ACHN (cell line): ENCODE measurements around the gene NFAM1.
A peak's percentile ranks its signal among the peaks of the same experiment; 100 is the strongest.

Source experiments
- DNase-seq: peaks from one replicate; pipeline ENCODE4 v3.0.0-alpha.2; 2015
- in situ Hi-C: cut with HindIII; loops from 2 replicates; pipeline ENCODE4 v1.10.0; 2017; ENCODE audit warnings: low sequenced_read_pairs, low pct_ligation_motif_present, low pct_unique_long_range_greater_than_20kb

The NFAM1 gene, protein sequence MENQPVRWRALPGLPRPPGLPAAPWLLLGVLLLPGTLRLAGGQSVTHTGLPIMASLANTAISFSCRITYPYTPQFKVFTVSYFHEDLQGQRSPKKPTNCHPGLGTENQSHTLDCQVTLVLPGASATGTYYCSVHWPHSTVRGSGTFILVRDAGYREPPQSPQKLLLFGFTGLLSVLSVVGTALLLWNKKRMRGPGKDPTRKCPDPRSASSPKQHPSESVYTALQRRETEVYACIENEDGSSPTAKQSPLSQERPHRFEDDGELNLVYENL

GRCh38 chr22:42432020-42432596 is at the start of gene NFAM1:
NFAM1 (minus strand) TSS chr22:42432403; CDS start chr22:42432357, 46 bp downstream.
- no peak for DNase-seq
- in situ Hi-C loops, result no loop called here

DNA sequence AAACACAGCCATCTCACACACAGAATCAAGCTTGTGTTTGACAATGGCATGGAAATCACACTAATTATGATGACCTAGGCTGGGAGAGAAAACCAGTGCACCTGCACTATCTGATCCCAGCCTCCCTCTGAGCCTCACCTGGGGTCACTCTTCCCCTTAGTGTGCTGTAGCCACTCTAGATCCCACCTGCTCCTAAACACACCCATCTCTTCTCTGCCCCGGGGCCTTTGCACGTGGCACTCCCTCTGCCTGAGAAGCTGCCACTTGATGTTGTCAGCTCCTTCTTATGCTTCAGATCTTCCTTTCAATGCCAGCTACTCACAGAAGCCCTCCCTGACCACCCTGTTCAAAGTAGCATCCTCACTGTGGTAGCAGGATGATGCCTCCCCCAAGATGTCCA is 42.9 kb upstream of the NFAM1 start:
- in situ Hi-C loops, result no loop called here
- DNase-seq, result no peak

DNA sequence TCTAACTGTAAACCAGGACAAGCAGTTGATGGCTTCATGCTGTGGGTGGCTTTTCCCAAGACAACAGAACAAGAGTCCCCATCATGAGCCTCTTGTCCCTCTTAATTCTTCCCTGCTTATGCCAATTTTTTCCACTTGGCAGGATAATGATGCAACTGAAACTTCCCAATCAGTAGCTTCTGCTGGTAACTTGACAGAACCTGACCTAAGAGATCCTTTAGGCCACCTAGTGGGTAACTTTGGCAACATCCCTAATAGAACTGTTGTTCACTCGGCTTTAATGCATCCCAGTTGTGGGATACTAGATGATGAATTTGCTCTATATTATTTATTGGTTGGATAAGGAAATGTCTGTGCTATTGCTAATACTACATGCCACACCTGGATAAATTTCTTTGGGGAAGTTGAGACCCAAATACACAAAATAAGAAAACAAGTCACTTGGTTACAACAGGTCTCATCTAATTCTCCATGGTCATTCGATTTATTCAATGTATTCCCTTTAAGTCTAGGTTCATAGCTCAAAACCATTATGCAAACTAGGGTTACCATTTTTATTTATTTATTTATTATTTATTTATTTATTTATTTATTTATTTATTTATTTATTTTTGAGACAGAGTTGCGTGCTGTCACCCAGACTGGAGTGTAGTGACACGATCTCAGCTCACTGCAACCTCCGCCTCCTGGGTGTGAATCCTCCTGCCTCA is 41.4 kb upstream of the NFAM1 start:
- in situ Hi-C loops, result no loop called here
- peak; percentile 62 for DNase-seq

- in situ Hi-C loops, result no loop called here
- DNase-seq, result no peak
Observed at GRCh38 chr22:42472671-42473070, 40.5 kb upstream of the NFAM1 start.

GRCh38 chr22:42471441-42471840 is 39.2 kb upstream of the NFAM1 start:
- in situ Hi-C loops, result no loop called here
- DNase-seq, result no peak

GRCh38 chr22:42470366-42471082 is 38.3 kb upstream of the NFAM1 start:
- in situ Hi-C loops, result no loop called here
- DNase-seq, result peak; percentile 41

DNA sequence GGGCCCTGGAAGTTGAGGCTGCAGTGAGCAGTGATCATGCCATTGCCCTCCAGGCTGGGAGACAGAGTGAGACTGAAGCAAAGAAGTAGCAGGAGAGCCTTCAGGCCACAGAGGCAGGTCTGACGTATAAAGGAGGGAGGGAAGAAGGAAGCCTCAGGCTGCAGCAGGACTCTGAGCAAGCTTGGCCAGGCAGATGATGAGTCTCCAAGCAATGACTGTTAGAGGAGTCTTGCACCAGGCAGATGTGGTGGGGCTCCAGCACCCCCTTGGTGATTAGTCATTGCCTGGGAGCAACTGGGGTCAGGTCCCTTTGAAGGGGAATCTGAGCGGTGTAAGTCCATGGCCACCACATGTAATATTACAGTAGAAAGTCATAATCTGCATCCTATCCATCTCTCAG is 36.6 kb upstream of the NFAM1 start:
- in situ Hi-C loops, result no loop called here
- DNase-seq, result no peak

GRCh38 chr22:42462016-42462415 is 29.8 kb upstream of the NFAM1 start:
- in situ Hi-C loops, result no loop called here
- DNase-seq, result no peak

- no peak for DNase-seq
Observed at GRCh38 chr22:42461511-42461910, 29.3 kb upstream of the NFAM1 start.

GRCh38 chr22:42459287-42460063 is 27.3 kb upstream of the NFAM1 start:
- in situ Hi-C loops, result no loop called here
- DNase-seq, result no peak

More at GRCh38 chr22:42461511-42461910, 29.3 kb upstream of the NFAM1 start:
- in situ Hi-C loops, result no loop called here

DNA sequence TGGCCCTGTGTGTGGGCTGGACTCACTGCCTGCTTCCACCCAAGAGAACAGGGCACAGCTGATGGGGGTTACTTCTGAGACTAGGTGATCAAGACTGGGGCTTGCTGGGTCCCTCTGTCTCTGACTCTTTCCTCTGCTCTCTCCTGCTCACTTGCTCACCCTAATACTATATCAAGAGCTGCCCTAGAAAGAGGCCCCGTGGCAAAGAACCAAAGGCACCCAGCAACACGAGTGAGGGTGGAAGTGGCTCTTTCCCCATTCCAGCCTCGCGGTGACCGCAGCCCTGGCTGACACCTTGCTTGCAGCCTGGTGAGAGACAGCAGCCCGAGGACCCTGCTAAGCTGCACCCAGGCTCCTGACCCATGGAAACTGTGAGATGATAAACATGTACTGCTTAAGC is 20.7 kb upstream of the NFAM1 start:
- DNase-seq, result no peak
- in situ Hi-C loops, result no loop called here

DNA sequence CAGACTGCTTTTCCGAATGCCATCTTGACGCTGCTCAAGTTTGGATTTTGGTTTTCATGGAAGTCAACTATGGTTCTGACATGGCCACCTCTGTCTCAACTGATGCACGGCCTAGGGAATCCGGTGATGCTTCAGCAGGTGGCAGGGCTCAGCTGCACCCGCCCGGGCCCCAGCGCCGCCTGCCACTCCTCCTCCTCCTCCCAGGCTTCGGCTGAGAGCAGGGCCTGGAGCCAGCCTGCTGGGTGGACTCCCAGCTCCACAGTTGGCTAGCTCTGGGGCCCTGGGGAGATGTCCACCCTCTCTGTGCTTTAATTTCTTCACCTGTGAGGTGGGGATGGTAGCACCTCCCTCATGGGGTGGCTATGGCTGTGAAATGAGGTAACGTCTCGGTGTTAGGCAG is 20.3 kb upstream of the NFAM1 start:
- in situ Hi-C loops, result no loop called here
- DNase-seq, result no peak

- in situ Hi-C loops, result no loop called here
- DNase-seq, result no peak
Observed at GRCh38 chr22:42451499-42452145, 19.4 kb upstream of the NFAM1 start.

- DNase-seq, result no peak
- in situ Hi-C loops, result no loop called here
Observed at GRCh38 chr22:42450862-42451261, 18.7 kb upstream of the NFAM1 start.

GRCh38 chr22:42446151-42446550 is 13.9 kb upstream of the NFAM1 start:
- in situ Hi-C loops, result no loop called here
- no peak for DNase-seq

DNA sequence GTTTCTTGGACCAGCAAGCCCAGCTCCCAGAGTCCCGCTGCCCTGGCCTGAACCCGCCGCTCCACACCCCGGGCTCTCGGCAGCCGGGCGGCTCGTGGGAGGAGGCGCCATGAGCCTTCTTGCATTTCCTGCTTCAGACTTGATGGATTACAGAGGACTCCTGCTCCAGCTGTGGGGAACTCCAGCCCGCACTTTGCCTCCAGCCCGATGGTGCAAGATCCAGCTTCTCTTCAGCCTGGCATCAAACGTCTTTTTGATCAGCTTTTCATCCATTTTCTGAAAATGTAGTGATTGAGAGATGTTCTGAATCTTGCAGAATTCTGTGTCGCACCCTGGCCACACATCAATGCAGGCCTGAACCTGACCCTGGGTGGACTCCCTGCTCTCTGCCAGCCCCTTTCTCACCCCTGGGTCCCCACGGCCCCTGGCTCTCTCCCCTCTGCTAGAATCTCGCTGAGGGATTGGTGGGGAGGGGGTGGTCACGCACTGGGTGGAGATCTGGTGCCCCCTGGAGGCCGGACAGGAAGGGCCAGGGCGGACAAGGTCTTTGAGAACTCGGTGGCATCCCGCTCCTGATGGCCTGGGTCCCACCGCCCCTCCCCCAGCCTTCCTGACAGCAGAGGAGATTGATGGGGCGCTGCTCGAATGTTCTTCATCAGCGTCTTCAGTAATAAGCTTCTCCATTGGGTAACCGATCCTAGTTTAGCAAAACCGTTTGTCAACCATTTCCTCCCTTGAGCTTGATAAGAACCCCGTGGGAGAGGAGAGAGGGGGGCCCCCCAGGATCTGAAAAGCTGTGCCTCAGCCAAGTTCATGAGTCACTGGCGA is 12.1 kb upstream of the NFAM1 start:
- in situ Hi-C loops, result no loop called here
- peak; percentile 80 for DNase-seq
